ENCODE data around the gene JADE2.

The JADE2 gene

DNA sequence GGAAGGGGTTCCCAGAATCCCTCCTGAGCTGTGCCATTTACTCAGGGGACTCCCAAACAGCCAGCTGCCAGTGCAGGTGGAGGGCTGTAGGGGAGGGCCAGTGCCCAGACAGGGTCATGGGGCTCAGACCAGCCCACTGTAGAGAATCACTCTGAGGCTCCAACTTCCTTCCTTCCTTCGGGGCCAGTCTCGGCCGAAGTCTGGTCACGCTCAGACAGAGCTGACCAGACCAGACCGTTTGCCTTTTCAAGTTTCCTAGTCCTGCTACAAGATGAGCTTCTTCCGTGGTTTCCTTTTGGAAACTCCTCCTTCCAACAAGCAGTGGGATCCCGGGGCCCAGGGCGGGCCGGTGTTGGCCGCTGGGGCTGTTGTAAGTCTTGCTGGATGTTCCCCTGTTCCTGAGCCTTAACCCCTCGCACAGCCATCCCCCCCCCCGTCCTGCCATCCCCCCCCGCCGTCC is 54.6 kb downstream of the JADE2 start:
- Histone ChIP-seq H2AFZ (ENCODE audit: low read length) (no peak overlapping the region), H3K9ac (ENCODE audit: low read length) (no peak overlapping the region), H3K27me3 (ENCODE audit: insufficient read depth, low read length) (no peaks in the 10 kb centered on the region), H3K79me2 (ENCODE audit: insufficient read depth, low read length) (no peaks in the 10 kb centered on the region), H4K20me1 (ENCODE audit: insufficient read depth, low read length) (no peaks in the 10 kb centered on the region), H3F3A (ENCODE audit: insufficient read depth, low read length) (no peaks in the 10 kb centered on the region), H3K9me2 (ENCODE audit: low read depth, low read length) (no peaks in the 10 kb centered on the region), H3K36me3 (ENCODE audit: insufficient read depth, low read length) (peaks cover 51% of the 10 kb centered on the region), H3K9me3 (ENCODE audit: low read length) (no peaks in the 10 kb centered on the region), H3K27ac (ENCODE audit: low read depth, low read length, poor library complexity, severe bottlenecking) (no peak overlapping the region), H3K4me1 (ENCODE audit: insufficient read depth, low read length, severe bottlenecking) (no peaks in the 10 kb centered on the region), H3K4me3 (ENCODE audit: low read depth, low read length, poor library complexity, severe bottlenecking) (no peak overlapping the region), H3K4me2 (ENCODE audit: low read length) (no peak overlapping the region)
- TF ChIP-seq, protein P1, sequence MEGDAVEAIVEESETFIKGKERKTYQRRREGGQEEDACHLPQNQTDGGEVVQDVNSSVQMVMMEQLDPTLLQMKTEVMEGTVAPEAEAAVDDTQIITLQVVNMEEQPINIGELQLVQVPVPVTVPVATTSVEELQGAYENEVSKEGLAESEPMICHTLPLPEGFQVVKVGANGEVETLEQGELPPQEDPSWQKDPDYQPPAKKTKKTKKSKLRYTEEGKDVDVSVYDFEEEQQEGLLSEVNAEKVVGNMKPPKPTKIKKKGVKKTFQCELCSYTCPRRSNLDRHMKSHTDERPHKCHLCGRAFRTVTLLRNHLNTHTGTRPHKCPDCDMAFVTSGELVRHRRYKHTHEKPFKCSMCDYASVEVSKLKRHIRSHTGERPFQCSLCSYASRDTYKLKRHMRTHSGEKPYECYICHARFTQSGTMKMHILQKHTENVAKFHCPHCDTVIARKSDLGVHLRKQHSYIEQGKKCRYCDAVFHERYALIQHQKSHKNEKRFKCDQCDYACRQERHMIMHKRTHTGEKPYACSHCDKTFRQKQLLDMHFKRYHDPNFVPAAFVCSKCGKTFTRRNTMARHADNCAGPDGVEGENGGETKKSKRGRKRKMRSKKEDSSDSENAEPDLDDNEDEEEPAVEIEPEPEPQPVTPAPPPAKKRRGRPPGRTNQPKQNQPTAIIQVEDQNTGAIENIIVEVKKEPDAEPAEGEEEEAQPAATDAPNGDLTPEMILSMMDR (IDR thresholded peaks at IDR 0.05; ENCODE audit: low read length), result no peak
- TF ChIP-seq EZH2 (IDR thresholded peaks at IDR 0.05; ENCODE audit: borderline replicate concordance, low read length), result no peak

DNA sequence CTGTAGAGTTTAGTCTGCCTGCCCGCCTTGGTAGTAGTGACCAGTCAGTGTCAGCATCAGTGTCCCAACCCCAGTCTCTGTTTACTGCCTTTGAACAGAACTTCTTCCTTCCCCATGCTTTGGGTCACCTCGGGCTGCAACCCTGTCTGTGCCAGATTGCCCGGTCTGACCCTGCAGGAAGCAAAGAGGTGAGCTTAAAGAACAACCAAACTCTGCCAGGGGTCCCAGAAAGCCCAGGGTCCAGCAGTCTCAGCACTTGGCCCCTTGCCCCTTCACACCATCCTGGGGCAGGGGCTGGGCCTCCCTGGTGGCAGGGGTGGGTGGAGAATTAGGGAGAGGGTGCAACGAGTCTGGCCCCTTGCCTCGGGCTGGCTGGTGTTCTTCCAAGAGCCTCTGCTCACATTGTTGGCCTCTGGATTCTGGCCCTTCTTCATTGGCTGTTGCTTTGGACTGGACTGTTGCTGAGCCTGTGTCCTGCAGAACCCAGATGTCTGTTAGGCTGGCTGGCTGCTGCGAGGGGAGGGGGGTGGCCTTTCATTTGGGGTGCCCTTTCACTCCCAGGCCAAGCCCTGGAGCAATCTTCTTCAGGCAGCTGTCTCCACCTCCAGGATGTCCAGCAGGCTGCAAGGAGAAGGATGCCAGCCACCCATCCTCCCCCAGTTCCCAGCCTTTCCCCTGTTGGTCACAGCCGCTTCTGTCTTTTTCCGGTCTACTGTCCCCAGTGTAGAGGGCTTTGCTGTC is 55.9 kb downstream of the JADE2 start:
- Histone ChIP-seq H3F3A (ENCODE audit: insufficient read depth, low read length) (no peaks in the 10 kb centered on the region), H3K4me1 (ENCODE audit: insufficient read depth, low read length, severe bottlenecking) (no peaks in the 10 kb centered on the region), H3K9me2 (ENCODE audit: low read depth, low read length) (no peaks in the 10 kb centered on the region), H2AFZ (ENCODE audit: low read length) (no peak overlapping the region), H3K4me2 (ENCODE audit: low read length) (no peak overlapping the region), H3K36me3 (ENCODE audit: insufficient read depth, low read length) (peaks cover 38% of the 10 kb centered on the region), H3K9me3 (ENCODE audit: low read length) (no peaks in the 10 kb centered on the region), H3K4me3 (ENCODE audit: low read depth, low read length, poor library complexity, severe bottlenecking) (no peak overlapping the region), H4K20me1 (ENCODE audit: insufficient read depth, low read length) (no peaks in the 10 kb centered on the region), H3K9ac (ENCODE audit: low read length) (no peak overlapping the region), H3K27ac (ENCODE audit: low read depth, low read length, poor library complexity, severe bottlenecking) (no peak overlapping the region), H3K79me2 (ENCODE audit: insufficient read depth, low read length) (no peaks in the 10 kb centered on the region), H3K27me3 (ENCODE audit: insufficient read depth, low read length) (no peaks in the 10 kb centered on the region)
- TF ChIP-seq EZH2 (IDR thresholded peaks at IDR 0.05; ENCODE audit: borderline replicate concordance, low read length), result no peak
- TF ChIP-seq, protein P1 (IDR thresholded peaks at IDR 0.05; ENCODE audit: low read length), result no peak

DNA sequence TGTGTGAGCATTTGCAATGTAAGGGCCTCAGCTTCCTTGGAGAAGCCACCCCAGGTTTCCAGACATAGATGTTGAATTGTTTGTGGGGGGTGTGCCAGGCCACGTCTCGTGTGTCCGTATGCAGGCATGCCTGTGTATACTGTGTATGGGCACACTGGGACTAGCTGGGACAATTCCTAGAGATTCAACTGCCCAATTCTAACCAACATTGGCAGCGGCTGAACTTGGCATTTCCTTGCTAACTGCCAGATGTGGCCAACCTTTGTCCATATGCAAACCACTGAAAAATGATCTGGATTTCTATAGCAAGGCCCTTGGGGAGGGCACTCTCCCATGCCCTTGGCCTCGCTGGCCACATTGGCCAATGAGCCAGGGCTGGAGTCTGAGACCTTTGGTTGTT is 56.8 kb downstream of the JADE2 start:
- Histone ChIP-seq H3K9ac (ENCODE audit: low read length) (no peak overlapping the region), H2AFZ (ENCODE audit: low read length) (no peak overlapping the region), H3K79me2 (ENCODE audit: insufficient read depth, low read length) (no peaks in the 10 kb centered on the region)

More for the DNA sequence above, 56.8 kb downstream of the JADE2 start:
- H3F3A ChIP-seq (ENCODE audit: insufficient read depth, low read length), result no peaks in the 10 kb centered on the region
- no peak overlapping the region for H3K27ac ChIP-seq (ENCODE audit: low read depth, low read length, poor library complexity, severe bottlenecking)
- peaks cover 30% of the 10 kb centered on the region for H3K36me3 ChIP-seq (ENCODE audit: insufficient read depth, low read length)
- no peaks in the 10 kb centered on the region for H3K9me3 ChIP-seq (ENCODE audit: low read length)
- H3K9me2 ChIP-seq (ENCODE audit: low read depth, low read length), result no peaks in the 10 kb centered on the region
- no peaks in the 10 kb centered on the region for H4K20me1 ChIP-seq (ENCODE audit: insufficient read depth, low read length)
- TF ChIP-seq, protein P1 (IDR thresholded peaks at IDR 0.05; ENCODE audit: low read length), result no peak
- no peak for TF ChIP-seq EZH2 (IDR thresholded peaks at IDR 0.05; ENCODE audit: borderline replicate concordance, low read length)
- H3K4me3 ChIP-seq (ENCODE audit: low read depth, low read length, poor library complexity, severe bottlenecking), result no peak overlapping the region
- no peaks in the 10 kb centered on the region for H3K27me3 ChIP-seq (ENCODE audit: insufficient read depth, low read length)
- H3K4me2 ChIP-seq (ENCODE audit: low read length), result no peak overlapping the region
- peaks cover 4% of the 10 kb centered on the region for H3K4me1 ChIP-seq (ENCODE audit: insufficient read depth, low read length, severe bottlenecking)

All from OCI-LY1 (cell line).